ENCODE results near the gene MPPED1.

MPPED1 gene

GRCh38 chr22:43441751-43442150 lies 29.9 kb downstream of the MPPED1 start:
- FAIRE-seq: no peak
- no peak for DNase-seq (ENCODE audit: extremely low spot score, insufficient read length, low read depth)

GRCh38 chr22:43442386-43443151 lies 30.8 kb downstream of the MPPED1 start:
- DNase-seq (ENCODE audit: extremely low spot score, insufficient read length, low read depth) (no peak), FAIRE-seq (no peak)

- FAIRE-seq (no peak), DNase-seq (ENCODE audit: extremely low spot score, insufficient read length, low read depth) (no peak)
These were observed 31.3 kb downstream of the MPPED1 start for GRCh38 chr22:43443152-43443471.

GRCh38 chr22:43446037-43446803 lies 34.4 kb downstream of the MPPED1 start:
- FAIRE-seq: no peak

GRCh38 chr22:43446916-43447315 lies 35.1 kb downstream of the MPPED1 start:
- no peak for DNase-seq (ENCODE audit: extremely low spot score, insufficient read length, low read depth)
- no peak for FAIRE-seq

More at GRCh38 chr22:43446037-43446803, 34.4 kb downstream of the MPPED1 start:
- DNase-seq (ENCODE audit: extremely low spot score, insufficient read length, low read depth): no peak

GRCh38 chr22:43447380-43447779 lies 35.6 kb downstream of the MPPED1 start:
- FAIRE-seq (no peak), DNase-seq (ENCODE audit: extremely low spot score, insufficient read length, low read depth) (no peak)

GRCh38 chr22:43448048-43448447 lies 36.2 kb downstream of the MPPED1 start:
- FAIRE-seq: no peak
- no peak for DNase-seq (ENCODE audit: extremely low spot score, insufficient read length, low read depth)

- no peak for DNase-seq (ENCODE audit: extremely low spot score, insufficient read length, low read depth)
- FAIRE-seq: no peak
These were observed 37.5 kb downstream of the MPPED1 start for GRCh38 chr22:43449205-43449830.

- DNase-seq (ENCODE audit: extremely low spot score, insufficient read length, low read depth) (no peak), FAIRE-seq (no peak)
These were observed 38.0 kb downstream of the MPPED1 start for GRCh38 chr22:43449831-43450225.

GRCh38 chr22:43451371-43452050 lies 39.7 kb downstream of the MPPED1 start:
- FAIRE-seq: no peak
- DNase-seq (ENCODE audit: extremely low spot score, insufficient read length, low read depth): no peak

GRCh38 chr22:43455846-43456245 lies 44.0 kb downstream of the MPPED1 start:
- FAIRE-seq (no peak), DNase-seq (ENCODE audit: extremely low spot score, insufficient read length, low read depth) (no peak)

- no peak for FAIRE-seq
- DNase-seq (ENCODE audit: extremely low spot score, insufficient read length, low read depth): no peak
These were observed 45.2 kb downstream of the MPPED1 start for GRCh38 chr22:43457002-43457401.

- FAIRE-seq: no peak
- DNase-seq (ENCODE audit: extremely low spot score, insufficient read length, low read depth): no peak
These were observed 50.9 kb downstream of the MPPED1 start for GRCh38 chr22:43462701-43463100.

GRCh38 chr22:43464809-43465208 lies 53.0 kb downstream of the MPPED1 start:
- no peak for FAIRE-seq
- DNase-seq (ENCODE audit: extremely low spot score, insufficient read length, low read depth): no peak

GRCh38 chr22:43465291-43466015 lies 53.6 kb downstream of the MPPED1 start:
- DNase-seq (ENCODE audit: extremely low spot score, insufficient read length, low read depth): no peak
- FAIRE-seq: no peak

GRCh38 chr22:43466710-43467109 lies 54.9 kb downstream of the MPPED1 start:
- DNase-seq (ENCODE audit: extremely low spot score, insufficient read length, low read depth): no peak

GRCh38 chr22:43467216-43467940 lies 55.6 kb downstream of the MPPED1 start:
- DNase-seq (ENCODE audit: extremely low spot score, insufficient read length, low read depth): no peak
- no peak for FAIRE-seq

More at GRCh38 chr22:43466710-43467109, 54.9 kb downstream of the MPPED1 start:
- FAIRE-seq: no peak

GRCh38 chr22:43470253-43470652 lies 58.4 kb downstream of the MPPED1 start:
- DNase-seq (ENCODE audit: extremely low spot score, insufficient read length, low read depth) (no peak), FAIRE-seq (no peak)

- no peak for FAIRE-seq
These were observed 59.2 kb downstream of the MPPED1 start for GRCh38 chr22:43470941-43471585.

More at GRCh38 chr22:43470941-43471585, 59.2 kb downstream of the MPPED1 start:
- DNase-seq (ENCODE audit: extremely low spot score, insufficient read length, low read depth): no peak
